ENCODE measurements around the gene PTPDC1. TPM values are rescaled to one million over a fixed set of nuclear protein-coding genes. Genes with fewer than 3 reads are reported as not detected.

The PTPDC1 gene
- total RNA-seq, 1 donor from 2014 or later, result 7.9 TPM

GRCh38 chr9:94150279-94150828 is 66.1 kb downstream of the PTPDC1 start:
- Histone ChIP-seq H3K27me3 (ENCODE audit: low read depth) (no peaks in the 10 kb centered on the region), H3K27ac (replicated peaks) (no peak overlapping the region), H3K36me3 (no peaks in the 10 kb centered on the region), H3K4me3 (no peak overlapping the region), H3K9me3 (replicated peaks) (peaks cover 6% of the 10 kb centered on the region), H3K4me1 (no peaks in the 10 kb centered on the region)
- intact Hi-C loops (cut with micrococcal nuclease), result no loop called here
- TF ChIP-seq, protein P1, sequence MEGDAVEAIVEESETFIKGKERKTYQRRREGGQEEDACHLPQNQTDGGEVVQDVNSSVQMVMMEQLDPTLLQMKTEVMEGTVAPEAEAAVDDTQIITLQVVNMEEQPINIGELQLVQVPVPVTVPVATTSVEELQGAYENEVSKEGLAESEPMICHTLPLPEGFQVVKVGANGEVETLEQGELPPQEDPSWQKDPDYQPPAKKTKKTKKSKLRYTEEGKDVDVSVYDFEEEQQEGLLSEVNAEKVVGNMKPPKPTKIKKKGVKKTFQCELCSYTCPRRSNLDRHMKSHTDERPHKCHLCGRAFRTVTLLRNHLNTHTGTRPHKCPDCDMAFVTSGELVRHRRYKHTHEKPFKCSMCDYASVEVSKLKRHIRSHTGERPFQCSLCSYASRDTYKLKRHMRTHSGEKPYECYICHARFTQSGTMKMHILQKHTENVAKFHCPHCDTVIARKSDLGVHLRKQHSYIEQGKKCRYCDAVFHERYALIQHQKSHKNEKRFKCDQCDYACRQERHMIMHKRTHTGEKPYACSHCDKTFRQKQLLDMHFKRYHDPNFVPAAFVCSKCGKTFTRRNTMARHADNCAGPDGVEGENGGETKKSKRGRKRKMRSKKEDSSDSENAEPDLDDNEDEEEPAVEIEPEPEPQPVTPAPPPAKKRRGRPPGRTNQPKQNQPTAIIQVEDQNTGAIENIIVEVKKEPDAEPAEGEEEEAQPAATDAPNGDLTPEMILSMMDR (IDR thresholded peaks at IDR 0.05; ENCODE audit: borderline replicate concordance), result no peak
- no peak for DNase-seq

- DNase-seq, result no peak
- H3K27ac ChIP-seq (replicated peaks), result peak overlapping the region; percentile 42
- H3K27me3 ChIP-seq (ENCODE audit: low read depth), result no peaks in the 10 kb centered on the region
- peaks cover 6% of the 10 kb centered on the region for H3K9me3 ChIP-seq (replicated peaks)
- peaks cover under 1% of the 10 kb centered on the region for H3K4me1 ChIP-seq
- intact Hi-C loops (cut with micrococcal nuclease), result no loop called here
- TF ChIP-seq, protein P1 (IDR thresholded peaks at IDR 0.05; ENCODE audit: borderline replicate concordance), result no peak
- no peaks in the 10 kb centered on the region for H3K36me3 ChIP-seq
- H3K4me3 ChIP-seq, result no peak overlapping the region
These were observed 66.8 kb downstream of the PTPDC1 start for GRCh38 chr9:94150890-94151650.

DNA sequence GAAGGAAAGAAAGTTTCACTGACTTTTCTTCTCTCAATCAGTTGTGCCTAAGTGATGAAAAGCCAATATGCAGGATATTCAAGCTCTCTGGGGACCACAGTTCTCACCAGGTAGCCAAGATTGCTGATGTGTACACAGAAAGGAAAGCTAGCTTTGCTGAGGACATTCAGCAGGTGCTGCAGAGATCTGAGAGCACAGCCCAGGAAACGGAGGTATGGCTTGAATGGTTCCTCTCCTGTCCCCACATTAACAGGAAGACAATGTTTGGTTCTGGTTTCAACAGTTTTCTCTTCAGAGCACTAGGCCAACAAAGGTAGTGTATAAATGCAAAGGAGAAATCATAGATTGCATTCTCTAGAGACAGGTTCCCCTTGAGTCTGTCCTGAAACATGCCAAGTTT is 69.6 kb downstream of the PTPDC1 start:
- Histone ChIP-seq H3K4me3 (no peak overlapping the region), H3K27me3 (ENCODE audit: low read depth) (no peaks in the 10 kb centered on the region), H3K36me3 (no peaks in the 10 kb centered on the region), H3K9me3 (replicated peaks) (peaks cover 6% of the 10 kb centered on the region), H3K4me1 (peaks cover 17% of the 10 kb centered on the region), H3K27ac (replicated peaks) (no peak overlapping the region)
- TF ChIP-seq, protein P1 (IDR thresholded peaks at IDR 0.05; ENCODE audit: borderline replicate concordance), result no peak
- no peak for DNase-seq
- intact Hi-C loops (cut with micrococcal nuclease), result no loop called here

DNA sequence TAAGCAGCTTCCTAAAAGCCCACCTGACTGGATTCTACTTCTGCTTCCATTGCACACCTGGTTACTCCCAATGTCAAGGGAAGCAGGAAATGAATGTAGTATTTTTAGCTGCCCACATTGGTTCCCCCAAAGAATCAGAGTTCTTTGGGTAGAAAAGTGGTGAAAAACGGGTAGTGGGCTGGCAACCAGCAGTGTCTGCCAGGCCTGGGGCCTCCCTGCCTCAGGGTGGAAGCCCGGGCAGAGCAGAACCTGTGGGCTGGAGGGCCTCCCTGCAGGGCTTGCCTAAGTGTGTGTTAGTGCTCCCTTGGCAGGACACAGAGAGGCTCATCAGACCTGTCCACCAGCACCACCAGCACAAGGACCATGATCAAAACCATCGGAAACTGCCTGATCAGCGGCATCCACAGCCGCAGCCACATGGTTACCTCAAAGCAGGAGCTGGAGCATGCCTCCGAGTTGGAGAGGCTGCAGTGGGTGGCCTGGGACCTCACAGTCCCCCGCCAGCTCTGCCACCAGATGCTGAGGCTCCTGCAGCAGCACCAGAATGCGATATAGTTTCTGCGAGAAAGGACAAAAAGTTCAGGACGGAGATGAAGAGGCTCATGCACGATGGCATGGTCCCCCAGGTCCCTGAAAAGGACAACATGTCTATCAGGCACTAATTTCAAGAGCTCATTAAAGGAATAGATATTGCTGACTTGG is 72.2 kb downstream of the PTPDC1 start:
- no peak for DNase-seq
- intact Hi-C loops (cut with micrococcal nuclease), result no loop called here
- peak overlapping the region; percentile 83 for H3K27ac ChIP-seq (replicated peaks)
- H3K36me3 ChIP-seq, result no peaks in the 10 kb centered on the region
- TF ChIP-seq, protein P1 (IDR thresholded peaks at IDR 0.05; ENCODE audit: borderline replicate concordance), result no peak
- no peaks in the 10 kb centered on the region for H3K27me3 ChIP-seq (ENCODE audit: low read depth)
- H3K4me1 ChIP-seq, result peaks cover 26% of the 10 kb centered on the region
- peaks cover 6% of the 10 kb centered on the region for H3K9me3 ChIP-seq (replicated peaks)
- peak overlapping the region; percentile 2 for H3K4me3 ChIP-seq

GRCh38 chr9:94157050-94157801 is 73.0 kb downstream of the PTPDC1 start:
- Histone ChIP-seq H3K4me3 (peak overlapping the region; percentile 2), H3K4me1 (peaks cover 26% of the 10 kb centered on the region), H3K36me3 (no peaks in the 10 kb centered on the region), H3K27ac (replicated peaks) (peak overlapping the region; percentile 83), H3K9me3 (replicated peaks) (peaks cover 6% of the 10 kb centered on the region), H3K27me3 (ENCODE audit: low read depth) (no peaks in the 10 kb centered on the region)
- intact Hi-C loops (cut with micrococcal nuclease), result no loop called here
- TF ChIP-seq, protein P1 (IDR thresholded peaks at IDR 0.05; ENCODE audit: borderline replicate concordance), result no peak
- DNase-seq, result peak; percentile 77

All from left ventricle myocardium inferior (tissue), 1 donor.